Activated effector memory CD4-positive, alpha-beta T cell treated with Interleukin-2 at 50 U/mL for 16 hours (primary cell): Measurements from ENCODE around the gene SLC35C1.

Experiments
- DNase-seq: peaks from one replicate; pipeline ENCODE4 v3.0.0-alpha.2; 2020

The SLC35C1 gene

GRCh38 chr11:45846974-45847910, 42.3 kb downstream of the SLC35C1 start, which contains the start of gene CRY2:
CRY2 (plus strand) TSS chr11:45847475; CDS start chr11:45847491, 16 bp downstream.
- DNase-seq: peak; percentile 97

- no peak for DNase-seq
These were observed 43.0 kb downstream of the SLC35C1 start for GRCh38 chr11:45847911-45848316.

GRCh38 chr11:45848654-45849081, 43.7 kb downstream of the SLC35C1 start:
- no peak for DNase-seq

- DNase-seq: no peak
These were observed 45.5 kb downstream of the SLC35C1 start for GRCh38 chr11:45850446-45850845.

GRCh38 chr11:45851228-45851627, 46.3 kb downstream of the SLC35C1 start:
- no peak for DNase-seq

GRCh38 chr11:45852018-45852711, 47.2 kb downstream of the SLC35C1 start:
- no peak for DNase-seq

GRCh38 chr11:45852712-45853101, 47.8 kb downstream of the SLC35C1 start:
- DNase-seq: no peak

GRCh38 chr11:45853332-45854219, 48.6 kb downstream of the SLC35C1 start:
- DNase-seq: no peak

GRCh38 chr11:45855308-45855707, 50.4 kb downstream of the SLC35C1 start:
- no peak for DNase-seq

GRCh38 chr11:45856044-45856468, 51.1 kb downstream of the SLC35C1 start:
- DNase-seq: no peak

GRCh38 chr11:45857961-45858474, 53.1 kb downstream of the SLC35C1 start:
- DNase-seq: no peak

GRCh38 chr11:45858751-45859398, 53.9 kb downstream of the SLC35C1 start:
- DNase-seq: no peak

GRCh38 chr11:45859661-45860140, 54.8 kb downstream of the SLC35C1 start:
- no peak for DNase-seq

- no peak for DNase-seq
These were observed 55.4 kb downstream of the SLC35C1 start for GRCh38 chr11:45860348-45860747.

GRCh38 chr11:45860764-45861510, 56.0 kb downstream of the SLC35C1 start:
- no peak for DNase-seq
